Measurements from ENCODE around the gene EXOC3L4. TPM values are rescaled to one million over a fixed set of nuclear protein-coding genes. Genes with fewer than 3 reads are reported as not detected.

The EXOC3L4 gene
- total and polyA plus RNA-seq, 2 donors from 2014 or later = 11.6 to 15.6 TPM

DNA sequence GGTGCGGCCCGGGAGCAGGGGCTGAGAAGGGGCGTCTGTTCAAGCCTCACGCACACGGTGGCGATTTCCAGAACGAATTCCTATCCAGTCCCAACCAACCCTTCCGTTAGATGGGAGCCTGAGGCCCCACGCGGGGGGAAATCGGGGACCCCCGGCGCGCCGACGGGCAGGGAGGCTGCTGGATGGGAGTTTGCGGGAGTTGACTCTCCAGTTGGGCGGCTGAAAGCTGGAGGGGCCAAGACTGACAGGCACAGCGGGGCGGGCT lies 9.8 kb downstream of the EXOC3L4 start:
- Histone ChIP-seq H3K4me3 (ENCODE audit: low read length in 3 of 3) (no peak overlapping the region), H3K9me3 (ENCODE audit: control insufficient read depth in 2 of 3, insufficient read depth in 1 of 3, low read length in 3 of 3) (no peaks in the 10 kb centered on the region), H3K36me3 (ENCODE audit: control insufficient read depth in 2 of 3, insufficient read depth in 3 of 3, low read length in 3 of 3) (no peaks in the 10 kb centered on the region), H3K4me1 (ENCODE audit: control insufficient read depth in 2 of 3, insufficient read depth in 2 of 3, low read depth in 1 of 3, low read length in 3 of 3) (peaks cover 0 to 14% (median 0%) of the 10 kb centered on the region in 3 donors), H3K9ac (ENCODE audit: low read length in 3 of 3) (no peak overlapping the region), H3K27ac (ENCODE audit: low read depth in 2 of 2, low read length in 2 of 2) (no peak overlapping the region), H3K27me3 (ENCODE audit: control insufficient read depth, insufficient read depth, low read length) (peaks cover 11% of the 10 kb centered on the region)
- intact Hi-C loops (cut with DNase I) = loop anchor here (10.0 kb wide), 2 partner anchors 70 to 190 kb away; no protein-coding TSS in a partner anchor
- FAIRE-seq (no peak), DNase-seq (no peak)
- TF ChIP-seq, protein P1, sequence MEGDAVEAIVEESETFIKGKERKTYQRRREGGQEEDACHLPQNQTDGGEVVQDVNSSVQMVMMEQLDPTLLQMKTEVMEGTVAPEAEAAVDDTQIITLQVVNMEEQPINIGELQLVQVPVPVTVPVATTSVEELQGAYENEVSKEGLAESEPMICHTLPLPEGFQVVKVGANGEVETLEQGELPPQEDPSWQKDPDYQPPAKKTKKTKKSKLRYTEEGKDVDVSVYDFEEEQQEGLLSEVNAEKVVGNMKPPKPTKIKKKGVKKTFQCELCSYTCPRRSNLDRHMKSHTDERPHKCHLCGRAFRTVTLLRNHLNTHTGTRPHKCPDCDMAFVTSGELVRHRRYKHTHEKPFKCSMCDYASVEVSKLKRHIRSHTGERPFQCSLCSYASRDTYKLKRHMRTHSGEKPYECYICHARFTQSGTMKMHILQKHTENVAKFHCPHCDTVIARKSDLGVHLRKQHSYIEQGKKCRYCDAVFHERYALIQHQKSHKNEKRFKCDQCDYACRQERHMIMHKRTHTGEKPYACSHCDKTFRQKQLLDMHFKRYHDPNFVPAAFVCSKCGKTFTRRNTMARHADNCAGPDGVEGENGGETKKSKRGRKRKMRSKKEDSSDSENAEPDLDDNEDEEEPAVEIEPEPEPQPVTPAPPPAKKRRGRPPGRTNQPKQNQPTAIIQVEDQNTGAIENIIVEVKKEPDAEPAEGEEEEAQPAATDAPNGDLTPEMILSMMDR (IDR thresholded peaks at IDR 0.05; ENCODE audit: borderline replicate concordance, extremely low read depth, insufficient read depth) = no peak

DNA sequence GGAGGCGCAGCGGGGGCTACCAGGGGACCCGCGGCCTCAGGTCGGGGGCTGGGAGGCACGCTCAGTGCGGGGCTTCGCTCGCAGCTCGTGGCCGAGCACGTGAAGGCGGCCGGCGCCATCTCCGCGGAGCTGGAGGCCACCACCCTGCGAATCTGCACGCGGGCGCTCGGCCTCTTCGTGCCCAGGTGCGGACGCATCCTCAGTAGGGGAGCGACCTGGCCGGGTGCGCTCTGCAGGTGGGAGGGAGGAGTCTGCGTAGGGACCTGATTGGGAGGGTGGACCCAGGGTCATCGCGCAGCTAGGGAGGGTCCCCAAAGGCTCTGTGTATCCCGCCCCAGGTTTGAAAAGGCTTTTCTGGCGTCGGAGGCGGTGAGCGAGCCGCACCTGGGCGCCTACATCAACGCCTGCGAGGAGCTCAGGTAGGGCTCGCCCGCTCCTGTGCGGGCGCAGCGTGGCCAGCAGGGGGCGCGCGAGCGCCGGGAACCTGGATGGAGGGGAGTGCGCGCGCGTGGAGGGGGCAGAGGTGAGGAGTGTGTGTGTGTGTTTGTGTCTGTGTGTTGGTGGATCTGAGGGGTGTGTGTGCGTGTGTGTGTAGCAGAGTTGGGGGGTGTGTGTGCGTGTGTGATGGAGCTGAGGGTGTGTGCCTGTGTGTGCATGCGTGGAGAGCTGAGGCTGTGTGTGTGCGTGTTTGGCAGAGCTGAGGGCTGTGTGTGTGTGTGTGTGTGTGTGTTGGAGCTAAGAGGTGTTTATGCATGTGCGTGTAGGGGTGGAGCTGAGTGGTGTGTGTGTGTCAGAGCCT lies 10.3 kb downstream of the EXOC3L4 start:
- Histone ChIP-seq H3K9me3 (ENCODE audit: control insufficient read depth in 2 of 3, insufficient read depth in 1 of 3, low read length in 3 of 3) (no peaks in the 10 kb centered on the region), H3K9ac (ENCODE audit: low read length in 3 of 3) (no peak overlapping the region), H3K27me3 (ENCODE audit: control insufficient read depth, insufficient read depth, low read length) (peaks cover 11% of the 10 kb centered on the region), H3K4me1 (ENCODE audit: control insufficient read depth in 2 of 3, insufficient read depth in 2 of 3, low read depth in 1 of 3, low read length in 3 of 3) (peaks cover 0 to 14% (median 0%) of the 10 kb centered on the region in 3 donors), H3K36me3 (ENCODE audit: control insufficient read depth in 2 of 3, insufficient read depth in 3 of 3, low read length in 3 of 3) (no peaks in the 10 kb centered on the region), H3K27ac (ENCODE audit: low read depth in 2 of 2, low read length in 2 of 2) (no peak overlapping the region), H3K4me3 (ENCODE audit: low read length in 3 of 3) (peak overlapping the region in 1 of 3 donors; percentile 4)
- FAIRE-seq (no peak), DNase-seq (peak; percentile 78 to 89 (median 80))
- TF ChIP-seq, protein P1 (IDR thresholded peaks at IDR 0.05; ENCODE audit: borderline replicate concordance, extremely low read depth, insufficient read depth) = peak; percentile 98
- intact Hi-C loops (cut with DNase I) = loop anchor here (10.0 kb wide), 2 partner anchors 70 to 190 kb away; no protein-coding TSS in a partner anchor

DNA sequence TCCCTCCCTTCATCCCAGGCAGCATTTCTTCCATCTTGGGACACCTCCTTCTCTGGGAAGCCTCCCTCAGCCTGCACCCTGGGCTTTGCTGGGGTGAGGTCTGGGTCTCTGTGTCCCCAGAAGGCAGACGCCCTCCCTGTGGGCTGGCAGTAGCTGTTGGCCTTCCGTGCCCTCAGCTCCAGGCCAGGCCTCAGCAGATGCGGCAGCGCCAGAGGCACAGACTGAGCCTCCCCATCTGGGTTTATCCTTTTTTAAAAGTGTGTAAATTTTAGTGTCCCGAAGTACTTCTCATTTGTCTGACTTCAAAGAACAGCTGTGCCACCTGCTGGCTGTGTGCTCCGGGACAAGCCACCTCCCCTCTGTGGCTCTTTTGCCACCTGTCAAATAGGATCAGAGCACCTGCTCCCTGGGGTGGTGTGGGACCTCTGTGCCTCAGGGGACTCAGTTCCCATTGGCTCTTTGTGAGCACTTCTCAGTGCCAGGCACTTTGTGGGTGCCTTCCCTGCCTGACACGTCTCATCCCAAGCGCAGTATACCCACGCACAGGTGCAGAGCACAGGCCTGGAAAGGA lies 11.1 kb downstream of the EXOC3L4 start:
- Histone ChIP-seq H3K27ac (ENCODE audit: low read depth in 2 of 2, low read length in 2 of 2) (no peak overlapping the region), H3K27me3 (ENCODE audit: control insufficient read depth, insufficient read depth, low read length) (peaks cover 11% of the 10 kb centered on the region), H3K4me3 (ENCODE audit: low read length in 3 of 3) (no peak overlapping the region), H3K9me3 (ENCODE audit: control insufficient read depth in 2 of 3, insufficient read depth in 1 of 3, low read length in 3 of 3) (no peaks in the 10 kb centered on the region), H3K4me1 (ENCODE audit: control insufficient read depth in 2 of 3, insufficient read depth in 2 of 3, low read depth in 1 of 3, low read length in 3 of 3) (peaks cover 0 to 19% (median 5%) of the 10 kb centered on the region in 3 donors), H3K9ac (ENCODE audit: low read length in 3 of 3) (no peak overlapping the region), H3K36me3 (ENCODE audit: control insufficient read depth in 2 of 3, insufficient read depth in 3 of 3, low read length in 3 of 3) (no peaks in the 10 kb centered on the region)
- intact Hi-C loops (cut with DNase I) = loop anchor here (10.0 kb wide), 2 partner anchors 69 to 189 kb away; no protein-coding TSS in a partner anchor
- DNase-seq (no peak), FAIRE-seq (no peak)
- TF ChIP-seq, protein P1 (IDR thresholded peaks at IDR 0.05; ENCODE audit: borderline replicate concordance, extremely low read depth, insufficient read depth) = no peak
